Measurements from ENCODE around the gene PECR. TPM values are rescaled to one million over a fixed set of nuclear protein-coding genes. Genes with fewer than 3 reads are reported as not detected.

The PECR gene
- total and polyA plus RNA-seq, 4 donors, result 31.8 to 152 (median 65.5) TPM

GRCh38 chr2:216112926-216113325 is 31.3 kb upstream of the PECR start:
- no peaks in the 10 kb centered on the region for H3K9me3 ChIP-seq (ENCODE audit: control insufficient read depth in 4 of 4, low read length in 3 of 4)
- no peak overlapping the region for H3K9ac ChIP-seq (ENCODE audit: low read depth in 1 of 2, low read length in 2 of 2)
- peaks cover 0 to 24% (median 11%) of the 10 kb centered on the region in 4 donors for H3K36me3 ChIP-seq (ENCODE audit: control insufficient read depth in 4 of 4, insufficient read depth in 3 of 4, low read depth in 1 of 4, low read length in 3 of 4)
- TF ChIP-seq HNF4G (IDR thresholded peaks at IDR 0.05) (no peak), JUND (IDR thresholded peaks at IDR 0.05) (no peak), FOXA2 (IDR thresholded peaks at IDR 0.05) (no peak), REST (IDR thresholded peaks at IDR 0.05) (no peak), EGR1 (IDR thresholded peaks at IDR 0.05; ENCODE audit: low read depth in 2 of 2) (no peak), RAD21 (IDR thresholded peaks at IDR 0.05) (no peak), TAF1 (conservative IDR thresholded peaks at IDR 0.05) (no peak), GABPA (IDR thresholded peaks at IDR 0.05 in 1 of 2, conservative IDR thresholded peaks at IDR 0.05 in 1 of 2) (no peak), NR2F2 (IDR thresholded peaks at IDR 0.05) (no peak), FOXA1 (IDR thresholded peaks at IDR 0.05) (no peak), RXRA (IDR thresholded peaks at IDR 0.05) (no peak), YY1 (IDR thresholded peaks at IDR 0.05) (no peak), HNF4A (conservative IDR thresholded peaks at IDR 0.05) (no peak), SP1 (IDR thresholded peaks at IDR 0.05) (no peak)
- TF ChIP-seq, protein P1, sequence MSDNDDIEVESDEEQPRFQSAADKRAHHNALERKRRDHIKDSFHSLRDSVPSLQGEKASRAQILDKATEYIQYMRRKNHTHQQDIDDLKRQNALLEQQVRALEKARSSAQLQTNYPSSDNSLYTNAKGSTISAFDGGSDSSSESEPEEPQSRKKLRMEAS (IDR thresholded peaks at IDR 0.05), result no peak
- TF ChIP-seq, protein P2, sequence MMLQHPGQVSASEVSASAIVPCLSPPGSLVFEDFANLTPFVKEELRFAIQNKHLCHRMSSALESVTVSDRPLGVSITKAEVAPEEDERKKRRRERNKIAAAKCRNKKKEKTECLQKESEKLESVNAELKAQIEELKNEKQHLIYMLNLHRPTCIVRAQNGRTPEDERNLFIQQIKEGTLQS (IDR thresholded peaks at IDR 0.05), result no peak
- TF ChIP-seq, protein P3, sequence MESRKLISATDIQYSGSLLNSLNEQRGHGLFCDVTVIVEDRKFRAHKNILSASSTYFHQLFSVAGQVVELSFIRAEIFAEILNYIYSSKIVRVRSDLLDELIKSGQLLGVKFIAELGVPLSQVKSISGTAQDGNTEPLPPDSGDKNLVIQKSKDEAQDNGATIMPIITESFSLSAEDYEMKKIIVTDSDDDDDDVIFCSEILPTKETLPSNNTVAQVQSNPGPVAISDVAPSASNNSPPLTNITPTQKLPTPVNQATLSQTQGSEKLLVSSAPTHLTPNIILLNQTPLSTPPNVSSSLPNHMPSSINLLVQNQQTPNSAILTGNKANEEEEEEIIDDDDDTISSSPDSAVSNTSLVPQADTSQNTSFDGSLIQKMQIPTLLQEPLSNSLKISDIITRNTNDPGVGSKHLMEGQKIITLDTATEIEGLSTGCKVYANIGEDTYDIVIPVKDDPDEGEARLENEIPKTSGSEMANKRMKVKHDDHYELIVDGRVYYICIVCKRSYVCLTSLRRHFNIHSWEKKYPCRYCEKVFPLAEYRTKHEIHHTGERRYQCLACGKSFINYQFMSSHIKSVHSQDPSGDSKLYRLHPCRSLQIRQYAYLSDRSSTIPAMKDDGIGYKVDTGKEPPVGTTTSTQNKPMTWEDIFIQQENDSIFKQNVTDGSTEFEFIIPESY (IDR thresholded peaks at IDR 0.05), result no peak
- TF ChIP-seq, protein P4, sequence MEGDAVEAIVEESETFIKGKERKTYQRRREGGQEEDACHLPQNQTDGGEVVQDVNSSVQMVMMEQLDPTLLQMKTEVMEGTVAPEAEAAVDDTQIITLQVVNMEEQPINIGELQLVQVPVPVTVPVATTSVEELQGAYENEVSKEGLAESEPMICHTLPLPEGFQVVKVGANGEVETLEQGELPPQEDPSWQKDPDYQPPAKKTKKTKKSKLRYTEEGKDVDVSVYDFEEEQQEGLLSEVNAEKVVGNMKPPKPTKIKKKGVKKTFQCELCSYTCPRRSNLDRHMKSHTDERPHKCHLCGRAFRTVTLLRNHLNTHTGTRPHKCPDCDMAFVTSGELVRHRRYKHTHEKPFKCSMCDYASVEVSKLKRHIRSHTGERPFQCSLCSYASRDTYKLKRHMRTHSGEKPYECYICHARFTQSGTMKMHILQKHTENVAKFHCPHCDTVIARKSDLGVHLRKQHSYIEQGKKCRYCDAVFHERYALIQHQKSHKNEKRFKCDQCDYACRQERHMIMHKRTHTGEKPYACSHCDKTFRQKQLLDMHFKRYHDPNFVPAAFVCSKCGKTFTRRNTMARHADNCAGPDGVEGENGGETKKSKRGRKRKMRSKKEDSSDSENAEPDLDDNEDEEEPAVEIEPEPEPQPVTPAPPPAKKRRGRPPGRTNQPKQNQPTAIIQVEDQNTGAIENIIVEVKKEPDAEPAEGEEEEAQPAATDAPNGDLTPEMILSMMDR (IDR thresholded peaks at IDR 0.05; ENCODE audit: low read depth, low read length, missing input control), result no peak
- DNase-seq (ENCODE audit: low spot score), result no peak
- H3K4me3 ChIP-seq (ENCODE audit: low read depth in 1 of 3, low read length in 3 of 3), result no peak overlapping the region
- no peak overlapping the region for H3K27ac ChIP-seq (ENCODE audit: low read depth in 1 of 2, low read length in 2 of 2)
- 84% methylated on average over 4 of the region's 4 CpGs for WGBS
- H3K4me1 ChIP-seq (ENCODE audit: control insufficient read depth in 4 of 4, insufficient read depth in 4 of 4, low read length in 3 of 4), result peaks cover 4 to 49% (median 35%) of the 10 kb centered on the region in 4 donors
- no peaks in the 10 kb centered on the region for H3K27me3 ChIP-seq (ENCODE audit: control insufficient read depth in 4 of 4, insufficient read depth in 4 of 4, low read length in 3 of 4)

Measured in liver (tissue), 9 donors.